Smooth muscle cell (in vitro differentiated cells): ENCODE results near the gene SLC25A13. TPM values are rescaled to one million over a fixed set of nuclear protein-coding genes. Genes with fewer than 3 reads are reported as not detected.

Source experiments
- DNase-seq: peaks from one replicate; lab custom pipeline; 2025; ENCODE audit not compliant: unreplicated experiment; lab: John Stamatoyannopoulos, UW
- H2AFZ ChIP-seq: fragments of 200-600 bp; sonication (generic); 2 replicates; pipeline ENCODE4 v1.6.0; 2016; ENCODE audit warnings: antibody characterized with exemption, low read depth, mild to moderate bottlenecking
- H3F3A ChIP-seq: fragments of 200-600 bp; sonication (generic); 2 replicates; pipeline ENCODE4 v1.6.0; 2017; ENCODE audit warnings: antibody characterized with exemption, low read depth
- H3K27ac ChIP-seq: fragments of 200-600 bp; sonication (generic); 2 replicates; pipeline ENCODE4 v1.5.1; 2016; ENCODE audit warnings: low read depth, mild to moderate bottlenecking
- H3K27me3 ChIP-seq: fragments of 200-600 bp; sonication (generic); 2 replicates; pipeline ENCODE4 v1.6.1; 2016; ENCODE audit warnings: low read depth, mild to moderate bottlenecking
- H3K36me3 ChIP-seq: fragments of 200-600 bp; sonication (generic); 2 replicates; pipeline ENCODE4 v1.5.1; 2016; ENCODE audit warnings: low read depth
- H3K4me1 ChIP-seq: fragments of 200-600 bp; sonication (generic); 2 replicates; pipeline ENCODE4 v1.5.1; 2016; ENCODE audit warnings: low read depth
- H3K4me2 ChIP-seq: fragments of 200-600 bp; sonication (generic); 2 replicates; pipeline ENCODE4 v1.6.0; 2016; ENCODE audit warnings: mild to moderate bottlenecking
- H3K4me3 ChIP-seq: fragments of 200-600 bp; sonication (generic); 2 replicates; pipeline ENCODE4 v1.5.1; 2016; ENCODE audit warnings: mild to moderate bottlenecking
- H3K79me2 ChIP-seq: fragments of 200-600 bp; sonication (generic); 2 replicates; pipeline ENCODE4 v1.6.0; 2016; ENCODE audit warnings: low read depth, mild to moderate bottlenecking
- H3K9ac ChIP-seq: fragments of 200-600 bp; sonication (generic); 2 replicates; pipeline ENCODE4 v1.6.0; 2016; ENCODE audit warnings: low read depth
- H3K9me3 ChIP-seq: fragments of 200-600 bp; sonication (generic); replicated peaks from 2 replicates; pipeline ENCODE4 v1.5.1; 2016; ENCODE audit warnings: low read depth
- H4K20me1 ChIP-seq: fragments of 200-600 bp; sonication (generic); 2 replicates; pipeline ENCODE4 v1.6.0; 2016; ENCODE audit warnings: low read depth
- WGBS: methylation state at CpG from one replicate; pipeline ENCODE4 v1.1.7; 2016; ENCODE audit warnings: low lambda C conversion rate; 5-methylcytosine and 5-hydroxymethylcytosine counted together
- polyA plus RNA-seq: library from polyadenylated mRNA; unstranded; fragments of >200 nt; fragmentation: Nextera tagmentation; extraction: Ambion mirVana; gene quantifications from 2 replicates; pipeline ENCODE4 v1.2.1, GENCODE V29; 2016
- total RNA-seq: library from RNA; depleted of rRNA; stranded (reverse); fragments of >200 nt; gene quantifications from 2 replicates; pipeline ENCODE4 v1.2.3, GENCODE V29; 2014
- TF ChIP-seq, protein P1 (sequence below): fragments of 200-600 bp; sonication (generic); IDR thresholded peaks from 2 replicates; pipeline ENCODE4 v1.5.1; 2017; ENCODE audit warnings: borderline replicate concordance, mild to moderate bottlenecking, antibody characterized with exemption; ENCODE audit not compliant: insufficient read depth, poor library complexity, severe bottlenecking

The SLC25A13 gene
- total and polyA plus RNA-seq, 2 experiments from 2014 or later, result 28.0 to 48.2 TPM

DNA sequence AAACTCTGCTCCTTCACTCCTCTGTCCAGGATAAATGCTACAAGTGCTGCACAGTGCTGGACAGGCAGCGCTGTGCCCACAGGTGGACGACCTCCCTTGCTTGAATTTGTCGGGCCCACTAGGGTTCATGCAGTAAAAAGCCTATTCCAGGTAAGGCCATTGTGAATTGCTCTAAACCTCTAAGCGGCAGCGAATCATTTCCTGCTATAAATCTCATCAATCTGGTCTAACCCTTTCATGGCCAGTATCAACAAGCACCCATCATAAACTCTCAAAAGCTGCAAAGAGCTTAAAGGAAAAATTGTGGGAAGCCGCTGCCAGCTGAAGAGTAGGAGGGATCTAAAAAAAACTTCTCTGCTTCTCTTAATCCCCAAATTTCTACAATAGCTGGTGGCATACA, 134.2 kb downstream of the SLC25A13 start:
- peak overlapping the region; percentile 51 for H3K27ac ChIP-seq
- TF ChIP-seq, protein P1, sequence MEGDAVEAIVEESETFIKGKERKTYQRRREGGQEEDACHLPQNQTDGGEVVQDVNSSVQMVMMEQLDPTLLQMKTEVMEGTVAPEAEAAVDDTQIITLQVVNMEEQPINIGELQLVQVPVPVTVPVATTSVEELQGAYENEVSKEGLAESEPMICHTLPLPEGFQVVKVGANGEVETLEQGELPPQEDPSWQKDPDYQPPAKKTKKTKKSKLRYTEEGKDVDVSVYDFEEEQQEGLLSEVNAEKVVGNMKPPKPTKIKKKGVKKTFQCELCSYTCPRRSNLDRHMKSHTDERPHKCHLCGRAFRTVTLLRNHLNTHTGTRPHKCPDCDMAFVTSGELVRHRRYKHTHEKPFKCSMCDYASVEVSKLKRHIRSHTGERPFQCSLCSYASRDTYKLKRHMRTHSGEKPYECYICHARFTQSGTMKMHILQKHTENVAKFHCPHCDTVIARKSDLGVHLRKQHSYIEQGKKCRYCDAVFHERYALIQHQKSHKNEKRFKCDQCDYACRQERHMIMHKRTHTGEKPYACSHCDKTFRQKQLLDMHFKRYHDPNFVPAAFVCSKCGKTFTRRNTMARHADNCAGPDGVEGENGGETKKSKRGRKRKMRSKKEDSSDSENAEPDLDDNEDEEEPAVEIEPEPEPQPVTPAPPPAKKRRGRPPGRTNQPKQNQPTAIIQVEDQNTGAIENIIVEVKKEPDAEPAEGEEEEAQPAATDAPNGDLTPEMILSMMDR, result no peak
- peak overlapping the region; percentile 21 for H3K4me3 ChIP-seq
- H4K20me1 ChIP-seq, result no peaks in the 10 kb centered on the region
- no peak overlapping the region for H2AFZ ChIP-seq
- H3K4me1 ChIP-seq, result peaks cover 9% of the 10 kb centered on the region
- 53% methylated on average over 6 of the region's 6 CpGs for WGBS
- H3K4me2 ChIP-seq, result peak overlapping the region; percentile 82
- no peaks in the 10 kb centered on the region for H3K9me3 ChIP-seq
- no peaks in the 10 kb centered on the region for H3K27me3 ChIP-seq
- H3K36me3 ChIP-seq, result no peaks in the 10 kb centered on the region
- no peaks in the 10 kb centered on the region for H3K79me2 ChIP-seq
- H3F3A ChIP-seq, result peaks cover 13% of the 10 kb centered on the region
- no peak overlapping the region for H3K9ac ChIP-seq
- DNase-seq, result no peak

DNA sequence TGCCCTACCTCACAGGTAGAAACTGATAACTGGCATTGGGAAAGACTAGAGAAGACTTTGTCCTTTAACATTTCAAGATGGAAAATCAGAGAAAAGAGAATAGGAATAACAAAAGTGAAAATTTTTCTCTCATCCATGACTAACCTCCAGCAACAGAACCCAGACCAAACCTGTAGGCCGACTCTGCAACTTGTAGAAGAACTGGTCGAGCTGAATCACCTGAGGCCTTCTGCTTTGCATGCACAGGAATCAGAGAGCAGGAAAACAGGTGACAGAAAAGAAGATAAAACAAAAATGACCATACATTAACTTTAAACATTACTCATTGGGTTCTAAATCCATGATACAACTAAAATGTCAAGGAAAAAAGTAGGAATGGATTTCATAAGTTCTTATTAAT, 137.1 kb downstream of the SLC25A13 start:
- H3K27me3 ChIP-seq, result no peaks in the 10 kb centered on the region
- H3K9me3 ChIP-seq, result no peaks in the 10 kb centered on the region
- WGBS, result 71% methylated on average over 2 of the region's 2 CpGs
- peaks cover 9% of the 10 kb centered on the region for H3K4me1 ChIP-seq
- H3F3A ChIP-seq, result peaks cover 12% of the 10 kb centered on the region
- H3K79me2 ChIP-seq, result no peaks in the 10 kb centered on the region
- no peak overlapping the region for H3K4me3 ChIP-seq
- H3K36me3 ChIP-seq, result no peaks in the 10 kb centered on the region
- DNase-seq, result no peak
- no peak overlapping the region for H3K9ac ChIP-seq
- no peak overlapping the region for H3K4me2 ChIP-seq
- no peaks in the 10 kb centered on the region for H4K20me1 ChIP-seq
- peak overlapping the region; percentile 1 for H3K27ac ChIP-seq
- TF ChIP-seq, protein P1, result no peak
- no peak overlapping the region for H2AFZ ChIP-seq

DNA sequence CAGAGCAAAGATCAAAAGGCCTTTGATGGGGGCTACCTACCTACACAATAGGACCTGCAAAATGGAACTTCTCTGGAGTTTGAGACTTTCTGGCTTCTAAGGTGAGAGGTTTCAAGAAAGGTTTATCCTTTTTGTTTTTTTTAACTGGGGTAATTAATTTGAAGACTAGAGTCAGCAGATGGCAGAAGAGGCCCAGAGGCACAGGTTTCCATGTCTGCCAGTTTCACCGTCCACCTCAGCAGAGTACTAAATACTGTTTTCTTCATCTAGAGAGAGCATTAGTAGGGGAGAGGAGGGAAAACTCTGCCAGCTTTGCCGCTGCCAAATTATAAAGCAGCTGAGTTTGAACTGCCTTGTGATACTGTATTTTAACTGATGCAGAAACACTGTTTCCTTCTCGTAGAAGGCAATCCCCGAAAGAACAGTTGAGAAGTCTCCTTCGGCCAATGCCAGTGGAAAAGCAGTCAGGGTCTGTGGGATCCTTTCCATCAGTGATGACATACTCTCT, 138.7 kb downstream of the SLC25A13 start:
- Histone ChIP-seq H3K27me3 (no peaks in the 10 kb centered on the region), H3K4me2 (no peak overlapping the region), H3K27ac (no peak overlapping the region), H3K9ac (no peak overlapping the region), H4K20me1 (no peaks in the 10 kb centered on the region), H3F3A (peaks cover 7% of the 10 kb centered on the region), H3K36me3 (no peaks in the 10 kb centered on the region), H3K4me3 (no peak overlapping the region), H2AFZ (no peak overlapping the region), H3K9me3 (no peaks in the 10 kb centered on the region), H3K4me1 (peaks cover 12% of the 10 kb centered on the region), H3K79me2 (no peaks in the 10 kb centered on the region)
- 90% methylated on average over 5 of the region's 5 CpGs for WGBS
- no peak for DNase-seq
- TF ChIP-seq, protein P1, result no peak
